ENCODE data around the gene PHF11.

DNA sequence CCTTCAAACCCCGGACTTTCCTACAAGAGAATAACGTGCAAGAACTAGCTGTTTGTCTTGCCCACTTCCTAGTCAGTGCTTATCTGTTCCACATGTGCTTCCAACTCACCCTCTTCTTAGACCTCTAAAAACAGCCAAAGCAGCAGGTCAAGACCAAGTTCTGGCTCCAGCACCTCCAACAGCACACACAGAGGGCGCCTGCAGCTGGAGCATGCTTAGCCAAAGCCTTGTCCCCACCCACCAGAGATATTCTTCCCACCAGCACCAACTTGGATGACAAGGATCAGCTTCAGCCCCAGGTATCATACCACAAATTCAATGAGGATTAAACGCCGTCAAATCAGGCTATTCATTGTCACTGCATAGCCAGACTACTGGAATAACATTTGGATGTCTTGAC lies 71.7 kb downstream of the PHF11 start:
- TF ChIP-seq, protein P1, sequence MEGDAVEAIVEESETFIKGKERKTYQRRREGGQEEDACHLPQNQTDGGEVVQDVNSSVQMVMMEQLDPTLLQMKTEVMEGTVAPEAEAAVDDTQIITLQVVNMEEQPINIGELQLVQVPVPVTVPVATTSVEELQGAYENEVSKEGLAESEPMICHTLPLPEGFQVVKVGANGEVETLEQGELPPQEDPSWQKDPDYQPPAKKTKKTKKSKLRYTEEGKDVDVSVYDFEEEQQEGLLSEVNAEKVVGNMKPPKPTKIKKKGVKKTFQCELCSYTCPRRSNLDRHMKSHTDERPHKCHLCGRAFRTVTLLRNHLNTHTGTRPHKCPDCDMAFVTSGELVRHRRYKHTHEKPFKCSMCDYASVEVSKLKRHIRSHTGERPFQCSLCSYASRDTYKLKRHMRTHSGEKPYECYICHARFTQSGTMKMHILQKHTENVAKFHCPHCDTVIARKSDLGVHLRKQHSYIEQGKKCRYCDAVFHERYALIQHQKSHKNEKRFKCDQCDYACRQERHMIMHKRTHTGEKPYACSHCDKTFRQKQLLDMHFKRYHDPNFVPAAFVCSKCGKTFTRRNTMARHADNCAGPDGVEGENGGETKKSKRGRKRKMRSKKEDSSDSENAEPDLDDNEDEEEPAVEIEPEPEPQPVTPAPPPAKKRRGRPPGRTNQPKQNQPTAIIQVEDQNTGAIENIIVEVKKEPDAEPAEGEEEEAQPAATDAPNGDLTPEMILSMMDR (IDR thresholded peaks at IDR 0.05), result no peak
- TF ChIP-seq POLR2A (IDR thresholded peaks at IDR 0.05), result no peak

Data from testis (tissue), 2 donors.